ENCODE results near the gene MDGA2.

The MDGA2 gene

DNA sequence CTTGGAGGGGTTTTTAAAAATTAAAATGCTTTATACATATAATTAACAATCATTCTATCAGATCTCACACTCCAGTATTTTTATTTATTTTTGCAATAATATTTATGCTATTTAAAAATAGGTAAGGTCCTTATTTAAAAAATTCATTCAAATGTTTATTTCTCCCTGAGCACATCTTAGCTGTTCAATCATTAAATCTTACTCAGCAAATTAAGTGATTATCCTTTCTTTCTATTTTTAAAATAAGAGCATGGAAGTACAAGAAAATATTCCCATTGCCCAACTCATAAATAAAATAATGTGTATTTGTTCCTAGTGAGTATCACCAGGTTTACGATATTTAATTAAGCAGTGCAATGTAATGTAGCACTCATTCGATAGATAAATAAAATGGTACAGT, 666.7 kb downstream of the MDGA2 start:
- DNase-seq (ENCODE audit: extremely low spot score): no peak
- ChIA-PET CTCF (interaction anchor here (1.1 kb wide), 1 partner anchor 347 kb away, joined by 3 read pairs; no protein-coding TSS in a partner anchor), POLR2A (no interaction called here)
- TF ChIP-seq ARNT (IDR thresholded peaks at IDR 0.05) (no peak), SP1 (IDR thresholded peaks at IDR 0.05) (no peak), L3MBTL2 (conservative IDR thresholded peaks at IDR 0.05) (no peak), FOXA1 (IDR thresholded peaks at IDR 0.05) (no peak)

DNA sequence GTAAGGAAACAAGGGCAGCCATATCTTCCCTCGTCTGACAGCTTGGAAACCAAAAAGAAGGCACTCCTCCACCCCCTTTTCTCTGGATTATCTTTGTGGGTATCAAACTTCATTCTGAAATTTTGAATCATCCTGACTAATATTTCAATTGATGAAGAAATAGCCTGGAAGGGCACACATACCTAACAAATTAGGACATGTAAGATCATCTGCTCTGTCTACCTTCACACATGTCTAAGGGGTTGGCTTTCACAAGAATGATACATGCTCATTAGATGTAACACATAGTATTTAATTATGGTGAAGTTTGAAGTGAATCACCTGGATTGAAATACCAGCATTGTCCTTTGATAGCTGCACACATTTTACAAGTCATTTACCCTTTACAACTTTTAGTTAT, 675.7 kb downstream of the MDGA2 start:
- POLR2A ChIA-PET: no interaction called here
- CTCF ChIA-PET: interaction anchor here (0.6 kb wide), 1 partner anchor 502 kb away, joined by 3 read pairs; no protein-coding TSS in a partner anchor
- TF ChIP-seq FOXA1 (IDR thresholded peaks at IDR 0.05) (no peak), ARNT (IDR thresholded peaks at IDR 0.05) (no peak), SUZ12 (IDR thresholded peaks at IDR 0.05) (no peak), ZNF384 (IDR thresholded peaks at IDR 0.05) (no peak), TARDBP (IDR thresholded peaks at IDR 0.05) (no peak), SP1 (IDR thresholded peaks at IDR 0.05) (no peak), L3MBTL2 (conservative IDR thresholded peaks at IDR 0.05) (no peak), NFRKB (IDR thresholded peaks at IDR 0.05) (no peak), CTBP1 (IDR thresholded peaks at IDR 0.05; ENCODE audit: borderline replicate concordance) (no peak), LEF1 (IDR thresholded peaks at IDR 0.05; ENCODE audit: borderline replicate concordance) (no peak), BHLHE40 (IDR thresholded peaks at IDR 0.05; ENCODE audit: borderline replicate concordance) (no peak), FOXK2 (IDR thresholded peaks at IDR 0.05) (no peak), ELF4 (IDR thresholded peaks at IDR 0.05) (no peak), HDGF (IDR thresholded peaks at IDR 0.05; ENCODE audit: borderline replicate concordance) (no peak)
- TF ChIP-seq, protein P1, sequence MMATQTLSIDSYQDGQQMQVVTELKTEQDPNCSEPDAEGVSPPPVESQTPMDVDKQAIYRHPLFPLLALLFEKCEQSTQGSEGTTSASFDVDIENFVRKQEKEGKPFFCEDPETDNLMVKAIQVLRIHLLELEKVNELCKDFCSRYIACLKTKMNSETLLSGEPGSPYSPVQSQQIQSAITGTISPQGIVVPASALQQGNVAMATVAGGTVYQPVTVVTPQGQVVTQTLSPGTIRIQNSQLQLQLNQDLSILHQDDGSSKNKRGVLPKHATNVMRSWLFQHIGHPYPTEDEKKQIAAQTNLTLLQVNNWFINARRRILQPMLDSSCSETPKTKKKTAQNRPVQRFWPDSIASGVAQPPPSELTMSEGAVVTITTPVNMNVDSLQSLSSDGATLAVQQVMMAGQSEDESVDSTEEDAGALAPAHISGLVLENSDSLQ (IDR thresholded peaks at IDR 0.05): no peak
- DNase-seq (ENCODE audit: extremely low spot score): no peak

DNA sequence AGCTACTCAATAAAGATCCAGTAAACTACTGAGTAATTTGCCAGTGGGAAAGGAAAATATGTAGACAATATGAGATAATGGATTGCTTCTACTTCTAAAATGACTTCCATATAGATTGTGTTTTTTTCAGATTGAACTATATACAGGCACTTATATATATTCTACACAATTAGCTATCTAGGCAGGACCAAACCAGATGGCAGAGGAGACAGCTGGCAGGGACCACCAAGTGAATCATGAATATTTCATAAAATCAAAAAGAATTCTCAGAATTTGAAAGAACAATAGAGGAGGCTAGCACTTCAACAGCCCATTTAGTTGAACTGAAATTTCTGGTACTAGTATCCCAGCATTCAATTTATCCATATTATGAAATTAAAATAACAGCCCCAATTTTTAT, 685.8 kb downstream of the MDGA2 start:
- ChIA-PET POLR2A (no interaction called here), CTCF (no interaction called here)
- TF ChIP-seq TARDBP (IDR thresholded peaks at IDR 0.05): no peak
- no peak for TF ChIP-seq LEF1 (IDR thresholded peaks at IDR 0.05; ENCODE audit: borderline replicate concordance)
- TF ChIP-seq FOXK2 (IDR thresholded peaks at IDR 0.05): no peak
- no peak for TF ChIP-seq HDGF (IDR thresholded peaks at IDR 0.05; ENCODE audit: borderline replicate concordance)
- no peak for DNase-seq (ENCODE audit: extremely low spot score)

DNA sequence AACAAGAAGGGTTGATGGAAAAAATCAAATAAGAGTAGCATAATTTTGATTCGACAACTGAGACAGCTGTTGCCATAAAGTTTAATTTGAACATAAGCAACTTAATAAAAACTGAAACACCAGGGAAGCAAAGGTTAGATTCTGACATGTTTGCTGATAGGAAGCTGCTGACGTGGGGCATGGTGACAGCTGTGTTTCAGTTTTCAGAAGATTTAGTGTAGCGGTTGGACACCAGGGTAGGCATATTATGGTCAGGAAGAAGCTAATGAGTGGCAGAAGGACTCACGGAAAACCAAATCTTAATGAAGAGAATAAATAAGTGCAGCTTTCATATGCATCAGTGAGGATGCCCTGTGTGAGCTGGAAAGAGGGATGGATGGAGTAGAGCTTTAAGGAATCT, 687.1 kb downstream of the MDGA2 start:
- POLR2A ChIA-PET: no interaction called here
- DNase-seq (ENCODE audit: extremely low spot score): no peak
- CTCF ChIA-PET: no interaction called here
- TF ChIP-seq BHLHE40 (IDR thresholded peaks at IDR 0.05; ENCODE audit: borderline replicate concordance) (no peak), ZNF384 (IDR thresholded peaks at IDR 0.05) (no peak), FOXA1 (IDR thresholded peaks at IDR 0.05) (no peak), HDGF (IDR thresholded peaks at IDR 0.05; ENCODE audit: borderline replicate concordance) (no peak), SP1 (IDR thresholded peaks at IDR 0.05) (no peak)
- TF ChIP-seq, protein P1 (IDR thresholded peaks at IDR 0.05): no peak

DNA sequence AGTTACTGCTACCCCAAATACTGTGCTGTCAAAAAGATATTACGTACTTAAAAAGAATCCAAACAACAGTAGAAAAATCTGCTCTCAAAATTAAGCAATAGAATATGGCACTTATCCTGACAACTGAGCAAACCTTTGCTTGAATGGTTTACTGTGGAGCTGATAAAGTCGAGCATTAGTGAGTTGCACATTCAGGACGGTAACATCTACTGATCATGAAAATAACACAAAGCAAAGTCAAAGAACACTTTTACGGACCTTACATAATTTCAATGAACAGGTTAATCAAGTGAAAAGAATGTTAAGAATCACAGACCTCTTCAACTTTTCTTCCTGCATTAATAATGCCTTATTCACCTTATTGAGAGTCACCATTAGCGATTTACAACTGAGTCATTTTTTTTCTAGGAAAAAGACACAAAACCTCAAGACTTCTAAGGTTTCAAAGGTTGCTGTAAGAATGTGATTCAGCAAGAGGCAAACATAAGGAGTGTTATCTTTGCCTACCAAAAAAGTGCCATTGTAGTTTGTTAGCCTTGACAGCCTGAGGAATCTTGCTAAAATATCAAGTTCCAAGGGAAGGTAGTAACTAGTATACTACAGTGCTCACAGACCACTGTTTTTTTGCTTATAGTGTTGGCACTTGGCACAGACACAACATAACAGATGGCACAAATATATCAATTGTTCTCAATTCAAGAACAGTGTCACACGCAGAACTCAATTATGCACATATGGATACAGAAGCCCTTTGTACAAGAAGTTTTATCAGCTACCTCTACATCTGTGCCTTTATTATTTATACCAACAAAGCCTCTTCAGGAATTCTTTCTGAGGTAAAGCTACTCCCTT, 689.6 kb downstream of the MDGA2 start:
- CTCF ChIA-PET: no interaction called here
- POLR2A ChIA-PET: no interaction called here
- no peak for TF ChIP-seq SUZ12 (IDR thresholded peaks at IDR 0.05)
- TF ChIP-seq FOXM1 (IDR thresholded peaks at IDR 0.05; ENCODE audit: borderline replicate concordance): no peak
- no peak for TF ChIP-seq L3MBTL2 (conservative IDR thresholded peaks at IDR 0.05)
- TF ChIP-seq SP1 (IDR thresholded peaks at IDR 0.05): no peak
- no peak for TF ChIP-seq ARNT (IDR thresholded peaks at IDR 0.05)
- TF ChIP-seq, protein P1 (IDR thresholded peaks at IDR 0.05): no peak
- TF ChIP-seq ZNF384 (IDR thresholded peaks at IDR 0.05): no peak
- no peak for DNase-seq (ENCODE audit: extremely low spot score)

DNA sequence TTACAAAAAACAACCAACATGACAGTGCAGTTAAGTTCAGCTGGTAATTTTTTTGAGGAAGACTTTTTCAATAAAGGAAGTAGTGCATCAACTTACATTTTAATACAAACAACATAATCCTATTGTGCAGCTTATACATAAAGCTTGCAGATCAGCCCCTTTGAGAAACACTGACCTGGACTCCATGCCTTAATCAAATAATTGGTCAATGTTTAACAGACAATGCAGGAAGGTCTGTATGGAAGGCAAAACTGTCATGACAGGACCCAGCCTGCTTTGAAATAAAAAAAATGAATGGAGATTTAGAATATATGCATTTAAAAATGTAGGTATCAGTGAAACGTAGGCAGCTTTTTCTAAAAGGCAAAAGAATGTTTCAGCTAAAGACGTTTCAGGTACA, 702.1 kb downstream of the MDGA2 start:
- POLR2A ChIA-PET: no interaction called here
- no peak for DNase-seq (ENCODE audit: extremely low spot score)
- TF ChIP-seq, protein P1 (IDR thresholded peaks at IDR 0.05): no peak
- TF ChIP-seq FOXM1 (IDR thresholded peaks at IDR 0.05; ENCODE audit: borderline replicate concordance) (no peak), ARNT (IDR thresholded peaks at IDR 0.05) (no peak), SP1 (IDR thresholded peaks at IDR 0.05) (no peak), ZNF384 (IDR thresholded peaks at IDR 0.05) (no peak), SUZ12 (IDR thresholded peaks at IDR 0.05) (no peak)
- CTCF ChIA-PET: no interaction called here
